Nephron (organoid): ENCODE results near the gene IRF2.

Source experiments
- H3K27ac Mint-ChIP-seq, 3 experiments: 2 replicates each; pipeline ENCODE4 v1.8.0; 2020; ENCODE audit warnings: mixed read lengths in 3 of 3, mild to moderate bottlenecking in 2 of 3, moderate library complexity in 1 of 3
- H3K27me3 Mint-ChIP-seq: 2 replicates; pipeline ENCODE4 v1.8.0; 2021; ENCODE audit warnings: low read depth, mild to moderate bottlenecking, moderate library complexity, mixed read lengths
- H3K36me3 Mint-ChIP-seq: 2 replicates; pipeline ENCODE4 v1.8.0; 2020; ENCODE audit warnings: low read depth, mixed read lengths
- H3K4me1 Mint-ChIP-seq: 2 replicates; pipeline ENCODE4 v1.8.0; 2020; ENCODE audit warnings: mixed read lengths
- H3K4me3 Mint-ChIP-seq, 3 experiments: 2 replicates each; pipeline ENCODE4 v1.8.0; 2020; ENCODE audit warnings: mild to moderate bottlenecking in 3 of 3, mixed read lengths in 3 of 3, moderate library complexity in 2 of 3
- H3K9me3 Mint-ChIP-seq: 2 replicates; pipeline ENCODE4 v1.8.0; 2020; ENCODE audit warnings: mixed read lengths
- TF ChIP-seq, protein P1 (sequence below), 3 experiments: fragments of 200-600 bp; sonication (generic); IDR thresholded peaks; one replicate each; pipeline ENCODE4 v1.5.0; 2021; ENCODE audit warnings: antibody characterized with exemption in 3 of 3; ENCODE audit not compliant: unreplicated experiment in 3 of 3

IRF2 gene

DNA sequence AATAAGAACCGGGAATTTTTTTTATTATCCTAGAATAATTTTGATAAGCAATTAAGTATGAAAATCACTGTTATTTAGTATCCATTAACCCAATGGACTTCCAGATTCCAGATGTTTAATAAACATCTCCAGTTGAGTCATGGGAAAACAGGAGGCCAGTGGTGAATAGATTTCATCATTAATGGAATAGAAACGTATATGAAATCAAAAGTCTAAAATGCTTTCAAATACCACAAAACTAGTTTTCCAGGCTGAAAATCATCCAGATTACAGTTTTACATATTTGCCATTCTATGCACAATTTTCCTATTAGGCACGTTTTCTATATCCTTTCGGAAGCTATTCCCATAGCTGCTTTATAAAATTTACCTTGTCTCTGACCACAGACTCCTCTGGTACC lies 35.0 kb downstream of the IRF2 start:
- Mint-ChIP-seq H3K4me1 (peaks cover 57% of the 10 kb centered on the region), H3K27ac (peak overlapping the region in 1 of 3 experiments; percentile 82), H3K9me3 (no peaks in the 10 kb centered on the region), H3K4me3 (no peak overlapping the region), H3K36me3 (no peaks in the 10 kb centered on the region), H3K27me3 (no peaks in the 10 kb centered on the region)
- TF ChIP-seq, protein P1, sequence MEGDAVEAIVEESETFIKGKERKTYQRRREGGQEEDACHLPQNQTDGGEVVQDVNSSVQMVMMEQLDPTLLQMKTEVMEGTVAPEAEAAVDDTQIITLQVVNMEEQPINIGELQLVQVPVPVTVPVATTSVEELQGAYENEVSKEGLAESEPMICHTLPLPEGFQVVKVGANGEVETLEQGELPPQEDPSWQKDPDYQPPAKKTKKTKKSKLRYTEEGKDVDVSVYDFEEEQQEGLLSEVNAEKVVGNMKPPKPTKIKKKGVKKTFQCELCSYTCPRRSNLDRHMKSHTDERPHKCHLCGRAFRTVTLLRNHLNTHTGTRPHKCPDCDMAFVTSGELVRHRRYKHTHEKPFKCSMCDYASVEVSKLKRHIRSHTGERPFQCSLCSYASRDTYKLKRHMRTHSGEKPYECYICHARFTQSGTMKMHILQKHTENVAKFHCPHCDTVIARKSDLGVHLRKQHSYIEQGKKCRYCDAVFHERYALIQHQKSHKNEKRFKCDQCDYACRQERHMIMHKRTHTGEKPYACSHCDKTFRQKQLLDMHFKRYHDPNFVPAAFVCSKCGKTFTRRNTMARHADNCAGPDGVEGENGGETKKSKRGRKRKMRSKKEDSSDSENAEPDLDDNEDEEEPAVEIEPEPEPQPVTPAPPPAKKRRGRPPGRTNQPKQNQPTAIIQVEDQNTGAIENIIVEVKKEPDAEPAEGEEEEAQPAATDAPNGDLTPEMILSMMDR (IDR thresholded peaks at IDR 0.05; ENCODE audit: unreplicated experiment in 3 of 3), result no peak

DNA sequence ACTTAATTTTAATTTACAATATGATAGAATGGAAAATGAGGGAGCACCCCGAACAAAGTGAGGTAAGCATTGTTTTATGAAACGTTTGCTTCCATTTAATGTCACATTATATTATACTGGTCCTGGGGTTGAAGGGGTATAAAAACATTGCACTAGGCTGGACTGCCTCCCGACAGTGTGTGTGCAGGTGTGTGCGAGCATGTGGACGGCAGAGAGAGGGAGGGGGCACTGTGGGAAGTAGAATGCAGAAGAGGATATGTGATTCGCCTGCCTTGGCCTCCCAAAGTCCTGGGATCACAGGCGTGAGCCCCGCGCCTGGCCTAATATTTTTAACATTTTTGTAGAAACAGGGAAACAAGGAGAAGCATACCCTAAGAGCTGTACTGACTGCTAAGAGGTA lies 36.0 kb downstream of the IRF2 start:
- TF ChIP-seq, protein P1 (IDR thresholded peaks at IDR 0.05; ENCODE audit: unreplicated experiment in 3 of 3), result no peak
- H3K4me1 Mint-ChIP-seq, result peaks cover 52% of the 10 kb centered on the region
- H3K27ac Mint-ChIP-seq, result peak overlapping the region in 2 of 3 experiments; percentile 20 to 27
- no peaks in the 10 kb centered on the region for H3K9me3 Mint-ChIP-seq
- H3K27me3 Mint-ChIP-seq, result no peaks in the 10 kb centered on the region
- H3K36me3 Mint-ChIP-seq, result no peaks in the 10 kb centered on the region
- no peak overlapping the region for H3K4me3 Mint-ChIP-seq

DNA sequence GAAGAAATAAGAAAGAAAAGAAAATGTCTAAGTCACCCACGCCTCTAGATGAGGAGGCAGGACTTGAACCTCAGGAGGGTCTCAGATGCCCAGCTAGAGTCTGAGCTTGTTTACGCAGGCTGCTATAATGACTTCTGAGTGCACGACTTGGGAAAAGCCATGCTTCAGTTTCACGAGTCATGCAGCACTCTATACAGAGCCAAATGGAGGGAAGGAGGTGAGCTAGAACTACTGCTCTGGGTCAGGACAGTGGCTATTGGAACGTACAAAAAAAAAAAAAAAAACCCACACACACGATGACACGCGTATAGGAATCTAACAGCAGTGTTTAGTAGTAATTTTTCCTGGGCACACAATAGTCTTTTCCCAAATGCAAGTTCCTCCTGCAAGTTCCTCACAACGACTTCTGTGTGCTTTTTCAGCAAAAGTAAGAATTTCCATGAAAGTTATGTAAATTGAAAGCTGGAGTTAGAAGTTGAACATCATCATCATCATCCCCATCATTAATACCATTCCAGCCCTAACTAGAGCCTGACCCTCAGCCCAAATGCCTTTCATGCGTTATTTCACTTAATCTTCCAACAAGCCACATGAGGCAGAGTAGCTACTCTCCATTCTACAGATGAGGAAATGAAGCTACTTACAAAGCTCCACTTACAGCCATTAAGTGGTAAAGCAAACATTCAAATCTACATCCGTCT lies 36.6 kb downstream of the IRF2 start:
- Mint-ChIP-seq H3K27me3 (no peaks in the 10 kb centered on the region), H3K4me3 (no peak overlapping the region), H3K9me3 (no peaks in the 10 kb centered on the region), H3K4me1 (peaks cover 48% of the 10 kb centered on the region), H3K36me3 (no peaks in the 10 kb centered on the region), H3K27ac (peak overlapping the region in 2 of 3 experiments; percentile 14 to 20)
- TF ChIP-seq, protein P1 (IDR thresholded peaks at IDR 0.05; ENCODE audit: unreplicated experiment in 3 of 3), result no peak

DNA sequence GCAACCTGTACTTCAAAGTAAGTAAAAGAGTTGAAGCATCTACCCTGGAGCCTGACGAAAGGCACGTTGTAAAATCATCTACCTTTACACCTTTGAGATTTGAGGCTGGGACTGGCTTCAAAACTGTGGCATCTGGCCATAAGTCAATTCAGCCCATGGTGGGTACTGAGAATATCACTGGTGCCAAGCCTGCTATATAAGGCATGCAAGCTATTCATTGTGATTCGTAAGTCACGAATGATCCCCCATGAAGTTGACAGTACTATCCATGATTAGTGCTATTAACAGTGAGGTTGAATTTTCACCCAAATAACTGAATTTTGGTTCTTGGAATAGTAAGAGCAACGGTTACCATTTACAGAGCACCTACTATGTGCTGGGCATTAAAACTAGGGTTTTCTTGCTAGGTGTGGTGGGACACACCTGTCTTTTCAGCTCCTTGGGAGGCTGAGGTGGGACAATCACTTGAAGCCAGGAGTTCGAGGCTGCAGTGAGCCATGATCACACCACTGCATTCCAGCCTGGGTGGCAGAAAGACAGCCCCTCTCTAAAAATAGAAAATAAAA lies 39.8 kb downstream of the IRF2 start:
- Mint-ChIP-seq H3K27ac (no peak overlapping the region), H3K4me3 (no peak overlapping the region), H3K4me1 (peaks cover 23% of the 10 kb centered on the region), H3K9me3 (no peaks in the 10 kb centered on the region), H3K27me3 (no peaks in the 10 kb centered on the region), H3K36me3 (peaks cover 6% of the 10 kb centered on the region)
- TF ChIP-seq, protein P1 (IDR thresholded peaks at IDR 0.05; ENCODE audit: unreplicated experiment in 3 of 3), result no peak

DNA sequence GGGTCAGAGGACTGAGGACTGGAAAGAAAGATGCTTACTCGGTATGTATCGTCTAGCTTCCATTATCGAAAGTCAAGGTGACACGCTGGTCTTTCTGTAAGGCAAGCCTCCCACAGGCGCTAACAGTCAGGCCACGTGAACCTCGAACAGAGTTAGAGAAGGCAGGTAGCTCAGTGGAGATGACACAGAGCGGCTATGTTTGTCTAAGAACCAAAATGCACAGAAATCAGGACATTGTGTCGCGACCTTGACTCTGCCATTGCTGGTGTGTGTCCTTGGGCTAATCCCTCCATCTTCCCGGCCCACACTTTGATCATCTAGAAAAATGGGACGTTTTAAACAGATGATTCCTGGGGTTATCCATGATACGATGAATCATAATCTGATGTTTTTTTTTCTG lies 40.3 kb downstream of the IRF2 start:
- TF ChIP-seq, protein P1 (IDR thresholded peaks at IDR 0.05; ENCODE audit: unreplicated experiment in 3 of 3), result no peak
- Mint-ChIP-seq H3K36me3 (peaks cover 8% of the 10 kb centered on the region), H3K27ac (no peak overlapping the region), H3K4me1 (peaks cover 22% of the 10 kb centered on the region), H3K27me3 (no peaks in the 10 kb centered on the region), H3K9me3 (no peaks in the 10 kb centered on the region), H3K4me3 (no peak overlapping the region)
